Diencephalon (tissue), 1 donor: ENCODE data around the gene DLX4. TPM values are rescaled to one million over a fixed set of nuclear protein-coding genes. Genes with fewer than 3 reads are reported as not detected.

Source experiments
- small RNA-seq: library from RNA; depleted of rRNA; stranded (forward); fragments of <200 nt; gene quantifications from one replicate; pipeline ENCODE3, GENCODE V24; 2014
- total RNA-seq: library from RNA; depleted of rRNA; stranded (reverse); fragments of >200 nt; gene quantifications from one replicate; pipeline ENCODE4 v1.2.3, GENCODE V29; 2014

DLX4 gene, protein sequence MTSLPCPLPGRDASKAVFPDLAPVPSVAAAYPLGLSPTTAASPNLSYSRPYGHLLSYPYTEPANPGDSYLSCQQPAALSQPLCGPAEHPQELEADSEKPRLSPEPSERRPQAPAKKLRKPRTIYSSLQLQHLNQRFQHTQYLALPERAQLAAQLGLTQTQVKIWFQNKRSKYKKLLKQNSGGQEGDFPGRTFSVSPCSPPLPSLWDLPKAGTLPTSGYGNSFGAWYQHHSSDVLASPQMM
- total RNA-seq = not detected

DNA sequence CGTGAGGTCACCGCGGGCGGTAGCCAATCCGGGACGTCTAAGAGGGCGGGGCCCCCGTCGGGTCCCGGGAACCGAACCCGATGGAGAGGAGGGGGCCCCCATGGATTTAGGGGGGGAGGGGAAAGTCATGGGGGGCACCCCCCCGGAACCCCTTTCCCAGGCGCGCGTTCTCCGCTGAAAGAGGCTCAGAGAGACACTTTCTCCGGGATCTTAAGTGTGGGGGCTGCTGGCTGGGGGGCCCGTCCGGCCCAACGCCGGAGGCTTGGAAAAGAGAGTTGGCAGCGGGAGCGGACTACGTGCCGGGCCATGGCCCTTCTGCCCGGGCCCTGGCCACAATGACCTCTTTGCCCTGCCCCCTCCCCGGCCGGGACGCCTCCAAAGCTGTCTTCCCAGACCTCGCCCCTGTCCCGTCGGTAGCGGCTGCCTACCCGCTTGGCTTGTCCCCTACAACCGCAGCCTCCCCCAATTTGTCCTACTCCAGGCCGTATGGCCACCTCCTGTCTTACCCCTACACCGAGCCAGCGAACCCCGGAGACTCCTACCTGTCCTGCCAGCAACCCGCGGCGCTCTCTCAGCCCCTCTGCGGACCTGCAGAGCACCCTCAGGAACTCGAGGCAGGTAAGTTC lies at the start of gene DLX4:
Gene DLX4 (plus strand): TSS at position 57 of the 626 bp plus-strand sequence. CDS start 279 bp downstream, at position 336.

DNA sequence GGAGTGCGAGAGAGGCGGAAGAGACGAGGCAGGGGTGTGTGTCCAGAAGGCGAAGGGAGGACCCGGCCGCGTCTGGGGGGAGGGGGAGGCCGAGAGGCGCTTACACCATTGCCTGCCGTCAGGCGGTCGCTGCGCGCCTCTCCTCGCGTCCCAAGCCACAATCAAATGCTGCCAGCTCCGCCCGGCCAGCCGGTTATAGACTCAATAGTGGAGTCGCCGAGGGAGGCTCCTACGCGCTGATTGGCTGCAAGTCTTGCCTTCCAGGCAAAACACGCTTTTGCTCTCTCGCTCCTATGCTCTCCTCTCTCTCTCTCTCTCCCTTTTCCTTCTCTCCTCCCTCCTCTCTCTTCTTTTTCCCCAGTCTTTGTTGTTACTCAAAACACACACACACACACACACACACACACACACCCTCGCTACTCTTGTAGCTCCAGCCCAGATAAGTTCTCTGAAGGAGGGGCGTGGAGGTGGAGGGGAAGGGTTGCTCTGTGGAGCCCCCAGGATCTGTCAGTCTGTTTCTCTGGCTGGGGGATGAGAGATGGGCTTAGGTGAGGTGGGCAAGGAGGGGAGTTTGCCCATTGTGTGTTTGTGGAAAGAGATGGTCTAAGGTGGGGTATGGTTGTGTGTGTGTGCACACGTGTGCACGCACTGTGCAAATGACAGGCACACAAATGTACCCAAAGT lies 26.2 kb downstream of the DLX4 start, which contains the start of gene DLX3:
Gene DLX3 (minus strand): TSS at position 170 of the 684 bp plus-strand sequence. CDS start 226 bp downstream, outside the sequence.

Small RNA genes within 50 kb of the gene (small RNA-seq; reads per million reads assigned to genes)
- not detected for gene RNU6-1313P

Other genes starting within 250 kb of the DLX4 start
- 3.0 TPM for gene FAM117A, start 205.1 kb upstream of the DLX4 start, total RNA-seq
- gene KAT7, start 180.5 kb upstream of the DLX4 start, total RNA-seq = 59.3 TPM
- gene TAC4, start 121.1 kb upstream of the DLX4 start, total RNA-seq = not detected
- not detected for gene DLX3, start 26.0 kb downstream of the DLX4 start, total RNA-seq
- 33.4 TPM for gene ITGA3, start 86.9 kb downstream of the DLX4 start, total RNA-seq
- gene PDK2, start 126.2 kb downstream of the DLX4 start, total RNA-seq = 21.5 TPM
- gene SAMD14, start 161.0 kb downstream of the DLX4 start, total RNA-seq = 29.8 TPM
- 59.7 TPM for gene PPP1R9B, start 181.5 kb downstream of the DLX4 start, total RNA-seq
- not detected for gene SGCA, start 196.8 kb downstream of the DLX4 start, total RNA-seq
- gene COL1A1, start 232.4 kb downstream of the DLX4 start, total RNA-seq = 42.7 TPM